Stimulated activated CD4-positive, alpha-beta T cell treated with anti-CD3 and anti-CD28 coated beads, TNF-alpha, amount 100 ng/mL, for 48 hours (primary cell): ENCODE measurements around the gene BTBD6.
"Not testable (repeated sequence)": the region's sequence is repeated elsewhere in the genome, so short reads cannot be mapped to it uniquely, and the experiment has no call there.

Experiments used
- DNase-seq, 3 donors: peaks; one replicate each; pipeline ENCODE4 v3.0.0-alpha.2; 2020; ENCODE audit warnings: low read depth in 3 of 3

The BTBD6 gene

DNA sequence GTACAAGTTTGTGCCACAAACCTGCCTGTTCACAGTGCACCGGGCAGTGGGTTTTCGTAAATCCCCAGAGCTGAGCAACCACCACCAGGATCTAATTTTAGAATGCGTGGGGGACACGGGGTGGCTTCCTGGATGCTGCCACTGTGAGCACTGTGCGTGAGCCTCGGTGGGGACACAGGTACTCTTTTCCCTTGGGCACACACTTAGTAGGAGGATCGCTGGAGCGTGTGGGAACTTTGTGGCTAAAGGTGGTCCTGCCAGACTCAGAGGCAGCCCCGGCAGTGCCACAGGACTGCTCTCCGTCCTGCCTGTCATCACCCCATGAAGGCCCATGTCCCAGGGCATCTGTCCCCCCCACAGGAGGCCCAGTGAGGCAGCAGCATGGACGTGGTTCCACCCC is 21.1 kb downstream of the BTBD6 start:
- no peak for DNase-seq

DNA sequence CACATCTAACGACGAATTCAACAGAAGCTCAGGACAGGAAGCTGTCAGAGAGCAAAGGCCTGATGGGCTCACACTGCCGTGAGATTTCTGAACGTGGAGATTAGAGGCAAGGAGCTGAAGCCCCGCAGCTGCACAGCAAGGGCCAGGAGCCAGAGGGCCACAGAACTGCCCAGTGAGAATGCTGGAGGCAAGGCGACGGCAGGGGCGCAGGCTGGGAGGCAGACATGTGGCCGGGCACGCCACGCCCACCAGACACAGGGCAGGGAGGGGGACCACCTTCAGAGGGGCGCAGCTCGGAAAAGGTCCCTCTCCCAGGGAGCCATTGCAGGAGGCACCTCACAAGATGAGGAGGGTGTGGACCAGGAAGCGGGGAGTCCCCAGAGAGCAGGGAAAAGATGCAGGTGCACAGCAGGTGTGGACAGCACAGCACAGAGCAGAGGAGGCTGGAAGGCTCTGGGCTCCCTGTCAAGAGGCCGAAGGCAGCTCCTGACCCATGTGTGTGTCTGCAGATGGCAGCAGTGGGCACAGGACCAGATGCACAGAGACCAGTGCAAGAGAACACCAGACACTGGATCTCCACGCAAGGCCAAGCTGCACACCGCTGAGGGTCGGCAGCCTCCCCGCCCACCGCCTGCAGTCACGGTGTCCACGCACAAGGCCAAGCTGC is 23.0 kb downstream of the BTBD6 start:
- DNase-seq = no peak

DNA sequence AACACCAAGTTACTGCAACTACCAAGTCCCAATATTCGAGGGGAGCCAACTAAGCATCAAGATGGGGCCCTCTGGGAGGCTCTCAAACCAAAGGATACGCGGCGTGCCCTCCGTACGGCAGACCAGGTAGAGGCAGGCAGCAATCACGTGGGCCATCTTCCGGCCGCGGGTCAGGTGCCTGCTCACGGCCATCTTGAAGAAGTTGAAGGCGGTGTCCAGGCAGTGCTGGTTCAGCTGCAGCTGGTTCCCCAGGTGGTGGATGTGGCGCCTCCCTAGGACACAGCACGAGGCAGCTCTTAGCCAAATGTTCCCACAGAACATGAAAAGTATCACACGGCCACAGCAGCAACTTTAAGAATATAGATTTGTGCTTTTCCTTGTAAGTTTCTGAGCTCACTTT is 24.3 kb downstream of the BTBD6 start:
- DNase-seq = no peak

DNA sequence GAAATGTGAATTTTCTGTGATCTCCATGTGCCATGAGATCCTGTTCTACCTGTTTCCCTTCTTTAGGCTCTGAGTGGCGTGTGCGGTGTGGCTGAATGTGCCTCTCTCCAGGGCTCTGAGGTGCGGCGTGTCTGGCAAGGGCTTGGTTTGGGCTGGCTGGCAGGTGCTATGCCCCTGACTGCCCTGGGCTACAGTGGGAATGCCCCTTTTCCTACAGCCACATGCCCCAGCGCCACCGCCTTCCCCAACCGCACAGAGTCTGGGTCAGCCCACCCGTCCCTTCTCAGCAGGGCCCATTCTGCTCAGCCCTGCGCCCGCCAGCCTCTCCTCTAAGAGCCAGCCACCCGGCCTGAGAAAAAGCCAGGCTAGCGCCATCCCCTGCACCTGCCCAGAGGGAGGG is 24.7 kb downstream of the BTBD6 start:
- DNase-seq = no peak

DNA sequence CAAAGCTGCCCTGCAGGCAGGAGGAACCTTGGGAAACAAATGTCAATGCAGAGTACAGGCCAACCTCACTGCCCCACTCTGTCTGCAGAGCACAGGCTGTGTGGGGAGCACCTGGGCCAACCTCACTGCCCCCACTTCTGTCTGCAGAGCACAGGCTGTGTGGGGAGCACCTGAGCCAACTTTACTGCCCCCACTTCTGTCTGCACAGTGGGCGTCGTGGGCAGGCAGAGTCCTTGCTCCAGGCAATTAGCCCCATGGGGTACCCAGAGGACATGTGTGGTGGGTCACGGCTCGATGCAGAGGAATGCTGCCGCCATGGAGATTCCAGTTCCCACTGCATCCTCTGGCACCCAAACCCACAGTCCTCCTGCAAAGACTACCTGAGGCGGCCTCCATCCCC is 26.3 kb downstream of the BTBD6 start:
- DNase-seq = no peak

DNA sequence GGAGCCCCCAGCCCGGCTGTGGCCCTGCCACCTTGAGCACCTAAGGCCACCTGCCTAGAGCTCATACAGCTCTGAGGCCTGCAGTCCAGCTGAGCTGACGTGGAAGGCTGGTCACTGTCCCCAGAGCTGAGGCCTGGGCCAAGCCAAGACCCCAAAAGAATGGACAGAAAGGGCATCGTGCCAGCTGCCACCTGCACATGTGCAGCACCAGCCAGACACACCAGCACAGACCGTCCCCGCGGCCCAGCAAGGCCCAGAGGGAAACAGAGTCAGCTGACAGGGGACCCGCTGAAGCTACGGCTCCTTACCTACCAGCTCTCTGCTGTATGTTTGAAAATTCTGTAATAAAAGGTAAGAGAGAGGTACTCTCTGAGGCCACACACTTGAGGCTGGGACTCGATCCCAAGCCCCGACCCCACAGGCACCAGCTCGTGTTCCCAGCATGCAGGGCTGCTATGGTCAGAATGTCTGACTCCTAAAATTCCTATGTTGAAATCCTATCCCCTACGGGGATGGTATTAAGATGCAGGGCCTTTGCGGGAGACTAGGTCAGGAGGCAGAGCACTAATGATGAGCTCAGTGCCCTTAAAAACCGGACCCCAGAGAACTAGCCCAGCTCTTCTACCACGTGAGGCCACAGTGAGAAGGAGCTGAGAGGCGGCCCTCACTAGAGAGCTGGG is 27.1 kb downstream of the BTBD6 start:
- no peak for DNase-seq

DNA sequence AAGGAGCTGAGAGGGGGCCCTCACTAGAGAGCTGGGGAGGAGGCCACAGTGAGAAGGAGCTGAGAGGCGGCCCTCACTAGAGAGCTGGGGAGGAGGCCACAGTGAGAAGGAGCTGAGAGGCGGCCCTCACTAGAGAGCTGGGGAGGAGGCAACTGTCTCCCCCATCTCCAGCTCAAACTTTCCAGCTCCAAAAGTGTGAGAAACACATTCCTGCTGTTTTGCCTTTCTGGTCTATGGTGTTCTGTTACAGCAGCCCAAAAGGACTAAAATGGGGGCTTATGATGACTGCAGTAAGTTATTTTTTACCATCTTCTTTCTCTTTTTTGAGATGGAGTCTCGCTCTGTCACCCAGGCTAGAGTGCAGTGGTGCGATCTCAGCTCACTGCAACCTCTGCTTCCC is 29.1 kb downstream of the BTBD6 start:
- DNase-seq = not testable (repeated sequence)

DNA sequence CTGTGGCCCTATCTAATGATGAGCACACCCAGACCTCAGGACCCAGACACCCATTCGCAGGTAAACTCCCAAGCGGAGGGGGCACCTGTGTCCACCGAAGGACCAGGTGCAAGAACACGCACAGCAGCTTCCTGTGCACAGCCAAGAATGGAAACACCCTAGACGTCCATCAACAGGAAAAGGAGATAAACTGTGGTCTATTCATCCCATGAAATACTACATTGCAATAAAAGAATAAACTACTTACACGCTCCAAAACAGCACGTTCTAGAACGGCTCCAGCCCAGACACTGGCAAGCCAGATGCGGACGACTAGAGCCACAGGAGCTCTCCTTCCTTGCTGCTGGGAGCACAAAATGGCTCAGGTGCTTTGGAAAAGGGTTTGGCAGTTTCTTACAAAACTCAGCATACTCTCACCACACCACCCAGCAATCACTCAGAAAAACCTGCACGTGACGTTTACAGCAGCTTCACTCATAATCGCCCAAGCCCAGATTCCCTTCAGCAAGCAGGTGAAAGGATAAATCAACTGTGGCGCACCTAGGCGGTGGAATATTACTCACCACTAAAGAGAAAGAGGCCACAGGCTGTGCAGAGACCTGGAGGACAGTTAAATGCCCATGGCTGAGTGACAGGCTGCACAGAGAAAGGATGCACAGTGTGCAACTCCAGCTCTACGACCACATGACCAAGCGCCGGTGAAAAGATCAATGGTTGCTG is 31.5 kb downstream of the BTBD6 start:
- DNase-seq = no peak

DNA sequence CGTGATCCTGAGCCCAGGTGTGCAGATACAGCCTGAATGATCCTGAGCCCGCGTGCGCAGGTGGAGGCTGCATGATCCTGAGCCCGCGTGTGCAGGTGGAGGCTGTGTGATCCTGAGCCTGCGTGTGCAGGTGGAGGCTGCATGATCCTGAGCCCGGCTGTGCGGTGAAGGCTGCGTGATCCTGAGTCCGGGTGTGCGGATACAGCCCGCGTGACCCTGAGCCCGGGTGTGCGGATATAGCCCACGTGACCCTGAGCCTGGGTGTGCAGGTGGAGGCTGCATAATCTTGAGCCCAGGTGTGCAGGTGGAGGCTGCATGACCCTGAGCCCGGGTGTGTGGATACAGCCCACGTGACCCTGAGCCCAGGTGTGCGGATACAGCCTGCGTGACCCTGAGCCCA is 32.2 kb downstream of the BTBD6 start:
- no peak for DNase-seq

DNA sequence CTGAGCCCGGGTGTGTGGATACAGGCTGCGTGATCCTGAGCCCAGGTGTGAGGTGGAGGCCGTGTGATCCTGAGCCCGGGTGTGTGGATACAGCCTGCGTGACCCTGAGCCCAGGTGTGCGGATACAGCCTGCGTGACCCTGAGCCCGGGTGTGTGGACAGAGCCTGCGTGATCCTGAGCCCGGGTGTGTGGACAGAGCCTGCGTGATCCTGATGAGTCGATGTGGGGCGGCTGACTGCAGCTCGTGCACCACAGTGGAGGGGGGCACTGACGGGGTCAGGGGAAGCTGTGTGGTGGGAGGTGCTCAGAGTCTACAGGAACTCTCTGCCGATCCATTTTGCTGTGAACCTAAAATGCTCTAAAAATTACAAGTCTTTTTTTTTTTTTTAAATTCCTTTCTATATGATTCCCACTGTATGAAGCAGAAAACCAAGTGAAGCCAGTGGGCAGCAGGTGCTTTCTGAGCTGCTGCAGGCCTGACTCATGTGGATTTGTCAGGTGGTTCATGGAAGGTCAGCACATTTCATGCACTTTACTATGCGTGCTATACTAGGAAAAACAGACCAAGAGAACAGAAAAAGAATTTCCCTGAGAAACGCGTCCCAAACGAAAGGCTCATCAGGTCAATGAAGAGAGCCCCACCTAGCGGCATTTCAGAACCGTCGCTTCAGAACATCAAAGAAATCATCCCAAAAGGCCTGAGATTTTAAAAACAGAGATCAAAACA is 33.2 kb downstream of the BTBD6 start:
- DNase-seq = no peak

DNA sequence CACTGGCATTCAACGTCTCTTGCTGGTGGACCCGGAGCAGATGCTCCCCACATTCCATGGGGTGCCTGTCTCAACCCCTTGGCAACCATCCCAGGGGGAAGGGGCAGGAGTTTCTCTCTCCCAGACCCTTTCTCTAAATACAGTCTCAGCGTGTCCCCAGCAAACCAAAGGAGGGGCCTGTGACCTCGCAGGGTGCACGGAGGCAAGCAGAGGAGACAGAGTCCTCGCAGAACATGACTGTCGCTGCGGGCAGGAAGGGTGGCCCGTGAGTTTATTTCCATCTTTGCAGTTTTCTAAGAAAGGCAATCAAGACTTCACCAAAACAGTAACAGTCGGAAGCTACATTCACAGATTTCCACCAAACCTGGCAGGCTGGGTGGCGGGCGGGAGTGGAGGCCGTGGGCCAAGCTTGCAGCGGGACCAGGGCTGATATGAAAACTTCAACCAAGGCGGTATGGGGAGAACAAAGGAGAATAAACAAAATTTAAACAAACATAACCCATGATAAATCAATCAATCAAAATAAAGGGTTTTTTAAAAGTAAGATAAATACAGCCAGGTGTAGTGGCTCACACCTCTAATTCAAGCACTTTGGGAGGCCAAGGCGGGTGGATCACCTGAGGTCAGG is 33.9 kb downstream of the BTBD6 start:
- DNase-seq = no peak

DNA sequence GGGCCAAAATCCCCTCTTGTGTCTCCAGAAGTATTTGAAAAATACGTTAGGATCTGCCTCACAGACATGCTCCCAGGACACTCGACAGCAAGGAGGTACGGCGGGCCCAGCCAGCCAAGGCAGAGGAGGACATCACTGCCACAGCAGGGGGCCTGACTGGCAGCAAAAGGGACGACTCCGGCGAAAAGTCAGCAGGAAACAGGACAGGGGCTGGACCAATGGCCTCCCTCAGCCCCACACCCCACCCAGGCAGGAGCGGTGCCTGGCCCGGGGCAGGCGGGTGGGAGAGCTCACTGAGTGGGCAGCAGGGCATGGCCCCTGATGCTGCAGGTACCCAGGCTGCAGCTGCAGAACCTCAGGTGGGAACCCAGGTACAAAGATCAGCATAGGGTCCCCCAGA is 34.7 kb downstream of the BTBD6 start:
- DNase-seq = no peak

DNA sequence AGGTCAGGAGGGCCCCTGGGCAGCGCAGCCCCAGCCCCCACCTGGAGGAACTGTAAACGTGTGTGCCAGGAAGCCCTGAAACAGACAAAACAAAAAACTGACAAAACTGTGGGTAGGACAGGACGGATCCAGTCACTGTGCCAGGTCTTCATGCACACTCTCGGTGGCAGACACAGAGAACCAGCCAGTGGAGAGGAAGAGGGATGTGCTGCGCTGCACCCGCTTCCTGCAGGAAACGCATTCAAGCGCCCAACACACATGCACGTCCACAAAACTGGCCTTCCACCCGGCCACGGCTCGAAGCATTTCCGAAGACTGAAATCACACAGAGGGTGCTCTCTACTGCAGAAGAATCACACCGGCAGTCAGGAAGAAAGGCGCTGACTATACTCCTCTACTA is 35.6 kb downstream of the BTBD6 start:
- DNase-seq = no peak

DNA sequence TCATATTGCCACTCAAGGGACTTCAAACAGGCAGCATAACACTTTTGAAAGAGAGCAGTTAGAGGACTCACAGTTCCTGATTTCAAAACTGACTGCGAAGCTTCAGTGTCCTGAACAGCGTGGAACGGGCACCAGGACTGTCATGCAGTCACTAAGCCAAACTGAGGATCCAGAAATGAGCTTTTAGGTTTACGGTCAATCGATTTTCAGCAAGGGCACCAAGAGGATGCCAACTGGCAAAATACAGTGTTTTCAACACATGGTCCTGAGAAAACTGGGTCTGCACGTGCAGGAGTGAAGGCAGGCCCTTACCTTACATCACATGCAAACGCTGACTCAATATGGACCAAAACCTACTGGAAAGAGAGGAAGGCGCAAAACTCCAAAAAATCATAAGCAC is 36.8 kb downstream of the BTBD6 start:
- no peak for DNase-seq

DNA sequence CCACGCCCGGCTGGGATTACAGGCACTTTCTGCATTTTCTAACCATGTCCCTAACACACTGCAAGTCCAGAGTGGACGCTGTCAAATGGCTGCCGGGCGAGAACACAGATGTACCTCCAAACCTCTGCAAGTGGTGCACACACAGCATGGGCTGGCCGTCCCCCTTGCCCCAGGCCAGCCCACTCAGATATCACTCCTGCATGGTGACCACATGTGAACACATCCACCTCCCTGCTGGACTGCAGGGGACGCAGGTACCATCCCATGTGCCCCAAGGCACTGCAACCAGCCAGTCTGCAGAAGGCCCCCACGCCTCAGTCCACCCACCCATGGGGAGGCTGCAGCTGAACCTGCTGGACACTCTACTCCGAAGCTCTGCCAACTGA is 38.4 kb downstream of the BTBD6 start:
- DNase-seq = no peak

DNA sequence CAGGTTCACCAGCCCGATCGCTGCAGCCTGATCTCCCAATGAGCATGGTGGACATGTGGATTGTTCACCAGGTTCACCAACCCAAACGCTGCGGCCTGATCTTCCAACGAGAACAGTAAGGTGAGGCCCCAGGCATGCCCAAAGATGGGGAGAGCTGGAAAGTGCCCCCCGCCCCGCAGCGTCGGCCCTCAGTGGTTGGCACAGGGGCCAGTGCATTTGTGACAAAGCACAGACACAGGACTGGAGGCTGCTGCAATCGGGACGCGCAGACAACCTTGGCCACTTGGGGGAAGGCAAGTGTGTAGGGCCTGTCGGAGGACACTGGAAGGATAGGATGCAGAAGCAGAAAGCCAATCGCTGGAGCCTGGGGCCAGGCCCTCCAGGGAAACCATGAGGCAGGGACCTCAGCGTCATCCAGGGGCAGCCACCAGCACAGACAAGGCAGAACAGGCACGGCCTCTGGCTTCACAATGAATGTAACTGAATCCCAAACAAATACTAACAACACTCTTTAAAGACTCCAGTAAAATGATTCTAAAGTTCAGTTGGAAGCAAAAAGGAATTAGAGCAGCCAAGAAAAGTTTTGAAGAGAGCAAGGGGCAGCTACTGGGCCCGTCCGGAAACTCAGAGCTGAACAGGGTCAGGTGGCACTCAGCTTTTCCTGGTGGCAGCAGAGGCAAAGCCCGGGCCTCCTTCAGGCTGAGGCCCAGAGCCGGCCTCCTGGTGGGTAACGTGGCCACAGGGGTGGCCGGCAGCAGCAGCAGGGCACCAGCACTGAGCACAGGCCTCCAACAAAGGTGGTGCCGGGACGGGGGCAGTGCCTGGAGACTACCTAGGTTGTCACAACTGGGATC is 39.1 kb downstream of the BTBD6 start:
- no peak for DNase-seq

DNA sequence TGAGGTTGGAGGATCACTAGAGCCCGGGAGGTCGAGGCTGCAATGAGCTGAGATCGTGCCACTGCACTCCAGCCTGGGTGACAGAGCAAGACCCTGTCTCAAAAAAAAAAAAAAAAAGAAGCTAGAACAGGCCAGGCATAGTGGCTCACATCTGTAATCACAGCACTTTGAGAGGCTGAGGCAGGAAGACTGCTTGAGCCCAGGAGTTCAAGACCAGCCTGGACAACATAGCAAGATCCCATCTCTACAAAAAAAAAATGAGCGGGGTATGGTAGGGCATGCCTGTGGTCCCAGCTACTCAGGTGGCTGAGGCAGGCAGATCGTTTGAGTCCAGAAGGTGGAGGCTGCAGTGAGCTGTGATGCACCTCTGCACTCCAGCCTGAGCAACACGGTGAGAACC is 40.6 kb downstream of the BTBD6 start:
- not testable (repeated sequence) for DNase-seq

DNA sequence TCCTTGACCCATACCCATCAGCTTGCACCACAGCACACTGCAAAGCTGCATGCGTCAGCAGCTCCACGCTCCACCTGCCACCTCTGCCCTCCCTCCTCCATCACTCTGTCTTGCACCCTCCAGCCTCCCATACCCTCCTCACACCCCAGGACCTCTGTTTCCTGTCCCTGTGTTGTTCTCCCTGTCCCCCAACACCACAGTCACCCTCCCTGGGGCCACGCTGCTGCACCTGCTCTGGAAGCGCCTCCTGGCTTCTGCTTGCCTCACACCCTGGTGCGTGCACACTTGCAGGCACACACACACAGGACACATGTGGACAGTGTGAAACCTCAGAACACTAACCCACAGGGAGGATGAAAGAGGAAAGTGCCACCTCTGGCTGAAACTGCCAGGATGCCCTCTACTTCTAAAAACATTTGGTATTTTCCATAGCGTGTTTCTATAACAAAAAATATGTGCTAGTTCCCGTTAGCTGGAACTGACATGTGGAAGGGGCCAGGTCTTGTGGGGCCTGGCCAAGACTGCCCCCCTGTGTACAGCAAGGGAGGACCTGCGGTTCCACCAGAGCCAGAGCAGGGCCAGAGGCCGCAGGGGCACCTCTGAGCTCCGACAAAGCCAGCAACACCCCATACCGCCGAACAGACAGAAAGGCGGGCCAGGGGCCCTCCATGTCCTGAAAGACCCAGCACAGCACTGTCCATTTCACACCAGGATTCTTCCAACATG is 42.5 kb downstream of the BTBD6 start:
- DNase-seq = no peak

DNA sequence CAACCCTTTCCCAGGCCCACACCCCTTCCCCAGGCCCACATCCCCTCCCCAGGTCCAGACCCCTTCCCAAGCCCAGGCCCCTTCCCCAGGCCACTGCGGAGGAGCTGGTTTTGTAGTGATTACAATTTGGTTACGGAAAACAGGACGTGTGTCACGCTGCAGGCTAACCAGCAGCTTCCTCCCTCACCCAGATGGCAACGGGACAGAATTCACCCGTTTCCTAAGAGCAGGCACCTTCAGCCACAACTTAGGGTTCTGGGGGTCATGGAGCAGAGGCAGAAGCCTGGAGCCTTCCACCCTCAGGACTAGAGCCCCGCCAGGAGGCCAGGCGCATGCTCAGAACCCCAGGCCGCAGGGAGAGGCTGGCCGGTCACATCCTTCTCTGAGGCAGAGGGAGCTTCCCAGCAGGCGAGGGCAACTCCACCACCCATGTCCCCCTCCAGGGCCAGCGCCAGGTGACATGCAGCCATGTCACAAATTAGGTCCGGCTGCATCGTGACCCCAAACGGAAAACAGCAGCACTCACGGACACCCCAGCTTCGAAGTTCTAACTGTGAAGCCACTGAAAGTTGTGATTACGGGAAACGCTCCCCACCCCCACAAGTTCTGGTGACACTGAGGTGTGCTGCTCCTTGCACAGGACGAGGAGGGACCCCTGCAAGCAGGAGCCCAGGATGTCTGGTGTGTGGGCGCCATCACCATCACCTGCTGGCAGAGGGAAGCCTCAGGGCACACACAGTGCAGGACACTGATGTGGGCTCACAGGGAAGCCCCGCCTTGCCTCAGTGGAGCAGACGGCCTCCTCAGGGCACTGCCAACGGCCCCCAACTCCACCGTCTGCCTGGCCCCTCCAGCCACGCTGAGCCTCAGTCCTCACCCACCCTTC is 44.7 kb downstream of the BTBD6 start:
- DNase-seq = peak in 1 of 3 donors; percentile 63
